DOHH2 (cell line): ENCODE results near the gene NPPA.

Experiments
- EZH2phosphoT487 ChIP-seq: fragments of 200-600 bp; sonication (generic); IDR thresholded peaks from 2 replicates; pipeline ENCODE4 v1.6.1; 2017; ENCODE audit warnings: borderline replicate concordance, mild to moderate bottlenecking, antibody characterized with exemption, low read length, moderate library complexity, mixed read lengths
- TF ChIP-seq, protein P1 (sequence below): fragments of 200-600 bp; sonication (generic); IDR thresholded peaks from one replicate; pipeline ENCODE4 v1.5.1; 2014; ENCODE audit warnings: antibody characterized with exemption, mild to moderate bottlenecking, low read depth, low read length; ENCODE audit not compliant: poor library complexity, severe bottlenecking

DNA sequence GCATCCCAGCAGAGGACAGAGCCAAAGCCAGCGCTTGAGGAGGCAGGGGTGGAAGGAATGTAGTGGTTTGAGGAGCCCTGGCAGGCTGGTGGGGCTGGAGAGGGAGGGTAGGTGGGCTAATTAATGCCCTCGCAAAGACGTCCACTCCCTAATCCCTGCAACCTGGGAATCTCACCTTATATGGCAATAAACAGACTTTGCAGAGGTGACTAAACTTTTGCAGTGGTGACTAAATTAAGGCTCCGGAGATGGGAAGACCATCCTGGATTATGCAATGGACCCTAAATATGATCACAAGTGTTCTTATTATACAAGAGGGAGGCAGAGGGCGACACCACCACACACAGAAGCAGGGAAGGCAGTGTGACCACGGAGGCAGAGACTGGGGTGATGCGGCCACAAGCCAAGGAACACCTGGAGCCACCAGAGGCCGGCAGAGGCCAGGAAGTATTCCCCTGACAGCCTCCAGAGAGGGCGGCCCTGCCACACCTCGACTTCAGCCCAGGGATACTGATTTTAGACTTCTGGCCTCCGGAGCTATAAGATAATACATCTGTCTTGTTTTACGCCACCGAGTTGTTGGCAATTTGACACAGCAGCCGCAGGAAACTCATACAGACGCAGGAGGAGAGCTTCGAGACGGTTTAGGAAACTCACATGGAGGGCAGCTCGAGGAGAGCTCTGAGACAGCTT is 34.3 kb upstream of the NPPA start:
- TF ChIP-seq, protein P1, sequence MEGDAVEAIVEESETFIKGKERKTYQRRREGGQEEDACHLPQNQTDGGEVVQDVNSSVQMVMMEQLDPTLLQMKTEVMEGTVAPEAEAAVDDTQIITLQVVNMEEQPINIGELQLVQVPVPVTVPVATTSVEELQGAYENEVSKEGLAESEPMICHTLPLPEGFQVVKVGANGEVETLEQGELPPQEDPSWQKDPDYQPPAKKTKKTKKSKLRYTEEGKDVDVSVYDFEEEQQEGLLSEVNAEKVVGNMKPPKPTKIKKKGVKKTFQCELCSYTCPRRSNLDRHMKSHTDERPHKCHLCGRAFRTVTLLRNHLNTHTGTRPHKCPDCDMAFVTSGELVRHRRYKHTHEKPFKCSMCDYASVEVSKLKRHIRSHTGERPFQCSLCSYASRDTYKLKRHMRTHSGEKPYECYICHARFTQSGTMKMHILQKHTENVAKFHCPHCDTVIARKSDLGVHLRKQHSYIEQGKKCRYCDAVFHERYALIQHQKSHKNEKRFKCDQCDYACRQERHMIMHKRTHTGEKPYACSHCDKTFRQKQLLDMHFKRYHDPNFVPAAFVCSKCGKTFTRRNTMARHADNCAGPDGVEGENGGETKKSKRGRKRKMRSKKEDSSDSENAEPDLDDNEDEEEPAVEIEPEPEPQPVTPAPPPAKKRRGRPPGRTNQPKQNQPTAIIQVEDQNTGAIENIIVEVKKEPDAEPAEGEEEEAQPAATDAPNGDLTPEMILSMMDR = no peak
- TF ChIP-seq EZH2phosphoT487 = no peak
